IPS DF 6.9 (cell line): Measurements from ENCODE around the gene ADARB2.

Source experiments
- DNase-seq: peaks from one replicate; pipeline ENCODE4 v3.0.0-alpha.2; 2013; ENCODE audit warnings: low read depth, low spot score
- H3K27ac ChIP-seq: one replicate; pipeline ENCODE4 v1.5.1; 2013; ENCODE audit warnings: low read length, control low read depth
- H3K27me3 ChIP-seq: 2 replicates; pipeline ENCODE4 v1.6.1; 2013; ENCODE audit warnings: mild to moderate bottlenecking, low read length; ENCODE audit not compliant: control insufficient read depth, insufficient read depth
- H3K36me3 ChIP-seq: 2 replicates; pipeline ENCODE4 v1.6.1; 2013; ENCODE audit warnings: low read length; ENCODE audit not compliant: control insufficient read depth, insufficient read depth
- H3K4me1 ChIP-seq: 2 replicates; pipeline ENCODE4 v1.6.1; 2013; ENCODE audit warnings: low read length; ENCODE audit not compliant: control insufficient read depth, insufficient read depth
- H3K4me3 ChIP-seq: 2 replicates; pipeline ENCODE4 v1.5.1; 2013; ENCODE audit warnings: mild to moderate bottlenecking, low read length
- H3K9me3 ChIP-seq: 2 replicates; pipeline ENCODE4 v1.6.1; 2013; ENCODE audit warnings: low read length, inconsistent platforms; ENCODE audit not compliant: control insufficient read depth, insufficient read depth
- WGBS: extraction: QIAGEN DNeasy Blood & Tissue Kit; methylation state at CpG from one replicate; pipeline ENCODE4 v1.1.7; 2013; ENCODE audit warnings: mixed read lengths, missing lambda C conversion rate; ENCODE audit not compliant: insufficient read length, insufficient coverage; 5-methylcytosine and 5-hydroxymethylcytosine counted together

Gene ADARB2

GRCh38 chr10:1179346-1180070, 557.8 kb downstream of the ADARB2 start:
- no peak for DNase-seq
- Histone ChIP-seq H3K27ac (no peak overlapping the region), H3K9me3 (no peaks in the 10 kb centered on the region), H3K4me3 (no peak overlapping the region), H3K27me3 (no peaks in the 10 kb centered on the region), H3K36me3 (no peaks in the 10 kb centered on the region), H3K4me1 (no peaks in the 10 kb centered on the region)
- WGBS: no CpG with 5 or more reads among the region's 20 CpGs

GRCh38 chr10:1178506-1178905, 558.8 kb downstream of the ADARB2 start:
- DNase-seq: no peak
- Histone ChIP-seq H3K27ac (no peak overlapping the region), H3K27me3 (no peaks in the 10 kb centered on the region), H3K4me1 (no peaks in the 10 kb centered on the region), H3K4me3 (no peak overlapping the region), H3K9me3 (no peaks in the 10 kb centered on the region), H3K36me3 (no peaks in the 10 kb centered on the region)
- no CpG with 5 or more reads among the region's 16 CpGs for WGBS

- WGBS: no CpG with 5 or more reads among the region's 9 CpGs
- no peak overlapping the region for H3K27ac ChIP-seq
- H3K9me3 ChIP-seq: no peaks in the 10 kb centered on the region
- no peaks in the 10 kb centered on the region for H3K4me1 ChIP-seq
- no peaks in the 10 kb centered on the region for H3K36me3 ChIP-seq
- no peak overlapping the region for H3K4me3 ChIP-seq
- no peaks in the 10 kb centered on the region for H3K27me3 ChIP-seq
- no peak for DNase-seq
These were observed 559.4 kb downstream of the ADARB2 start for GRCh38 chr10:1177936-1178335.

GRCh38 chr10:1175956-1176565, 561.3 kb downstream of the ADARB2 start:
- no peak overlapping the region for H3K27ac ChIP-seq
- no peaks in the 10 kb centered on the region for H3K36me3 ChIP-seq
- DNase-seq: no peak
- WGBS: no CpG with 5 or more reads among the region's 23 CpGs
- H3K27me3 ChIP-seq: no peaks in the 10 kb centered on the region
- H3K9me3 ChIP-seq: no peaks in the 10 kb centered on the region
- no peaks in the 10 kb centered on the region for H3K4me1 ChIP-seq
- no peak overlapping the region for H3K4me3 ChIP-seq

GRCh38 chr10:1174022-1174421, 563.3 kb downstream of the ADARB2 start:
- no peak overlapping the region for H3K4me3 ChIP-seq

GRCh38 chr10:1173091-1173490, 564.2 kb downstream of the ADARB2 start:
- WGBS: no CpG with 5 or more reads among the region's 27 CpGs
- H3K4me1 ChIP-seq: no peaks in the 10 kb centered on the region
- no peaks in the 10 kb centered on the region for H3K27me3 ChIP-seq
- no peaks in the 10 kb centered on the region for H3K36me3 ChIP-seq
- no peak for DNase-seq
- H3K9me3 ChIP-seq: no peaks in the 10 kb centered on the region
- no peak overlapping the region for H3K4me3 ChIP-seq
- no peak overlapping the region for H3K27ac ChIP-seq

More at GRCh38 chr10:1174022-1174421, 563.3 kb downstream of the ADARB2 start:
- Histone ChIP-seq H3K36me3 (no peaks in the 10 kb centered on the region), H3K27ac (no peak overlapping the region), H3K9me3 (no peaks in the 10 kb centered on the region), H3K4me1 (no peaks in the 10 kb centered on the region), H3K27me3 (no peaks in the 10 kb centered on the region)
- no CpG with 5 or more reads among the region's 5 CpGs for WGBS
- no peak for DNase-seq

GRCh38 chr10:1172256-1172984, 564.9 kb downstream of the ADARB2 start:
- Histone ChIP-seq H3K4me1 (no peaks in the 10 kb centered on the region), H3K27ac (no peak overlapping the region), H3K9me3 (no peaks in the 10 kb centered on the region), H3K4me3 (no peak overlapping the region), H3K27me3 (no peaks in the 10 kb centered on the region), H3K36me3 (no peaks in the 10 kb centered on the region)
- WGBS: no CpG with 5 or more reads among the region's 15 CpGs
- DNase-seq: no peak

GRCh38 chr10:1171586-1171985, 565.7 kb downstream of the ADARB2 start:
- H3K36me3 ChIP-seq: no peaks in the 10 kb centered on the region
- DNase-seq: no peak
- no peaks in the 10 kb centered on the region for H3K27me3 ChIP-seq
- H3K4me3 ChIP-seq: no peak overlapping the region
- no peak overlapping the region for H3K27ac ChIP-seq
- no CpG with 5 or more reads among the region's 9 CpGs for WGBS
- no peaks in the 10 kb centered on the region for H3K9me3 ChIP-seq
- no peaks in the 10 kb centered on the region for H3K4me1 ChIP-seq

- Histone ChIP-seq H3K27ac (no peak overlapping the region), H3K27me3 (no peaks in the 10 kb centered on the region), H3K9me3 (no peaks in the 10 kb centered on the region), H3K4me1 (no peaks in the 10 kb centered on the region), H3K4me3 (no peak overlapping the region), H3K36me3 (no peaks in the 10 kb centered on the region)
- no CpG with 5 or more reads among the region's 4 CpGs for WGBS
- no peak for DNase-seq
These were observed 566.1 kb downstream of the ADARB2 start for GRCh38 chr10:1171182-1171581.

GRCh38 chr10:1170867-1171180, 566.5 kb downstream of the ADARB2 start:
- WGBS: no CpG with 5 or more reads among the region's 13 CpGs
- H3K4me3 ChIP-seq: no peak overlapping the region
- DNase-seq: no peak
- no peaks in the 10 kb centered on the region for H3K36me3 ChIP-seq
- no peaks in the 10 kb centered on the region for H3K27me3 ChIP-seq
- H3K27ac ChIP-seq: no peak overlapping the region
- H3K9me3 ChIP-seq: no peaks in the 10 kb centered on the region
- H3K4me1 ChIP-seq: no peaks in the 10 kb centered on the region
